Body of pancreas (tissue), 4 donors: Measurements from ENCODE around the gene MSI2. TPM values are rescaled to one million over a fixed set of nuclear protein-coding genes. Genes with fewer than 3 reads are reported as not detected.

Source experiments
- ATAC-seq: fragments of 150-250 bp; one replicate; pipeline ENCODE4 v1.9.1; 2016
- DNase-seq, 4 donors: peaks; one replicate each; pipeline ENCODE4 v3.0.0-alpha.2; 2019
- H3K27ac ChIP-seq, 4 donors: fragments of 200-600 bp; sonication (generic); 1 replicate in 3 of 4; 2 replicates in 1 of 4; pipeline versions ENCODE4 v1.5.1 to v1.6.1; 2016 to 2019; ENCODE audit warnings: mild to moderate bottlenecking in 1 of 4, mixed read lengths in 1 of 4, moderate library complexity in 1 of 4
- H3K27me3 ChIP-seq, 2 donors: fragments of 200-600 bp; sonication (generic); one replicate each; pipeline ENCODE4 v1.6.0; 2016; ENCODE audit warnings: mild to moderate bottlenecking in 1 of 2
- H3K36me3 ChIP-seq, 2 donors: fragments of 200-600 bp; sonication (generic); replicated peaks in 1 of 2; 2 replicates each; pipeline ENCODE4 v1.5.1; 2016; ENCODE audit warnings: low read depth in 2 of 2; ENCODE audit not compliant: insufficient read depth in 1 of 2
- H3K4me1 ChIP-seq: fragments of 200-600 bp; sonication (generic); one replicate; pipeline ENCODE4 v1.6.0; 2016
- H3K4me3 ChIP-seq, 2 donors: fragments of 200-600 bp; sonication (generic); 1 replicate in 1 of 2; 2 replicates in 1 of 2; pipeline ENCODE4 v1.5.1; 2016 to 2019
- H3K9me3 ChIP-seq, 3 donors: fragments of 200-600 bp; sonication (generic); 1 replicate in 2 of 3; 2 replicates in 1 of 3; pipeline ENCODE4 v1.5.1; 2016
- POLR2A ChIP-seq, 3 donors: fragments of 450-650 bp; IDR thresholded peaks; one replicate each; pipeline ENCODE4 v1.6.1; 2016; ENCODE audit warnings: antibody characterized with exemption in 3 of 3, mild to moderate bottlenecking in 2 of 3
- WGBS, 2 donors: methylation state at CpG; one replicate each; pipeline ENCODE4 v1.1.5; 2017; 5-methylcytosine and 5-hydroxymethylcytosine counted together
- intact Hi-C: fragments of 100-400 bp; cut with DNase I; formaldehyde crosslinking; loops from one replicate; pipeline ENCODE4 v1.15.1; 2023
- total RNA-seq, 2 donors: library from RNA; depleted of rRNA; stranded (reverse); fragments of >200 nt; gene quantifications; one replicate each; pipeline ENCODE4 v1.1.0, GENCODE V29; 2016
- TF ChIP-seq, protein P1 (sequence below), 7 experiments: fragments of 450-650 bp in 4 of 7; fragments of 200-600 bp in 3 of 7; sonication (generic) in 3 of 7; IDR thresholded peaks; one replicate each; pipeline ENCODE4 v1.5.1; 2016 to 2019; ENCODE audit warnings: antibody characterized with exemption in 7 of 7

The MSI2 gene
- total RNA-seq, 2 donors from 2014 or later = 21.1 to 28.5 TPM

DNA sequence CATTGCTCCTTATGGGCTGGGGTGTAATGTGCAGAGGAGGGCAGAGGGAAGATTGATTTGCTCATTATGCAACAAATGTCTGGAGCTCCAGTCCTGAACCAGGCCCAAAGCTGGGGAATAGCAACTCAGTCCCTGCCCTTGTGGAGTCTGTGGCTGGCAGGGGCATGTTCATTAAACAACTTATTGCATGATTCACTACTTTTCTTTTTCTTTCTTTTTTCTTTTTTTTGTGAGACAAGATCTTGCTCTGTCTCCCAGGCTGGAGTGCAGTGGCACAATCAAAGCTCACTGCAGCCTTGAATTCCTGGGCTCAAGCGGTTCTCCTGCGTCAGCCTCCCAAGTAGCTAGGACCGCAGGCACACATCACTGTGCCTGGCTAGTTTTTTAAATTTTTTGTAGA lies 23.1 kb downstream of the MSI2 start:
- TF ChIP-seq POLR2A (IDR thresholded peaks at IDR 0.05) = no peak
- TF ChIP-seq, protein P1, sequence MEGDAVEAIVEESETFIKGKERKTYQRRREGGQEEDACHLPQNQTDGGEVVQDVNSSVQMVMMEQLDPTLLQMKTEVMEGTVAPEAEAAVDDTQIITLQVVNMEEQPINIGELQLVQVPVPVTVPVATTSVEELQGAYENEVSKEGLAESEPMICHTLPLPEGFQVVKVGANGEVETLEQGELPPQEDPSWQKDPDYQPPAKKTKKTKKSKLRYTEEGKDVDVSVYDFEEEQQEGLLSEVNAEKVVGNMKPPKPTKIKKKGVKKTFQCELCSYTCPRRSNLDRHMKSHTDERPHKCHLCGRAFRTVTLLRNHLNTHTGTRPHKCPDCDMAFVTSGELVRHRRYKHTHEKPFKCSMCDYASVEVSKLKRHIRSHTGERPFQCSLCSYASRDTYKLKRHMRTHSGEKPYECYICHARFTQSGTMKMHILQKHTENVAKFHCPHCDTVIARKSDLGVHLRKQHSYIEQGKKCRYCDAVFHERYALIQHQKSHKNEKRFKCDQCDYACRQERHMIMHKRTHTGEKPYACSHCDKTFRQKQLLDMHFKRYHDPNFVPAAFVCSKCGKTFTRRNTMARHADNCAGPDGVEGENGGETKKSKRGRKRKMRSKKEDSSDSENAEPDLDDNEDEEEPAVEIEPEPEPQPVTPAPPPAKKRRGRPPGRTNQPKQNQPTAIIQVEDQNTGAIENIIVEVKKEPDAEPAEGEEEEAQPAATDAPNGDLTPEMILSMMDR (IDR thresholded peaks at IDR 0.05) = no peak
- no peaks in the 10 kb centered on the region for H3K36me3 ChIP-seq
- intact Hi-C loops = no loop called here

GRCh38 chr17:57281887-57282286 lies 25.6 kb downstream of the MSI2 start:
- Histone ChIP-seq H3K27ac (no peak overlapping the region), H3K4me3 (no peak overlapping the region), H3K9me3 (no peaks in the 10 kb centered on the region), H3K36me3 (no peaks in the 10 kb centered on the region), H3K4me1 (peaks cover 11% of the 10 kb centered on the region), H3K27me3 (no peaks in the 10 kb centered on the region)
- WGBS, 2 donors = 89 to 92% methylated on average over 4 of the region's 4 CpGs
- ATAC-seq = no peak
- intact Hi-C loops = no loop called here
- DNase-seq = no peak
- TF ChIP-seq, protein P1 (IDR thresholded peaks at IDR 0.05) = no peak
- TF ChIP-seq POLR2A (IDR thresholded peaks at IDR 0.05) = no peak

More for the DNA sequence above, 23.1 kb downstream of the MSI2 start:
- no peak for DNase-seq
- no peak overlapping the region for H3K27ac ChIP-seq
- no peaks in the 10 kb centered on the region for H3K4me1 ChIP-seq
- ATAC-seq = no peak
- H3K27me3 ChIP-seq = no peaks in the 10 kb centered on the region
- H3K4me3 ChIP-seq = no peak overlapping the region
- H3K9me3 ChIP-seq = no peaks in the 10 kb centered on the region
- WGBS, 2 donors = 98% methylated on average over 3 of the region's 3 CpGs

DNA sequence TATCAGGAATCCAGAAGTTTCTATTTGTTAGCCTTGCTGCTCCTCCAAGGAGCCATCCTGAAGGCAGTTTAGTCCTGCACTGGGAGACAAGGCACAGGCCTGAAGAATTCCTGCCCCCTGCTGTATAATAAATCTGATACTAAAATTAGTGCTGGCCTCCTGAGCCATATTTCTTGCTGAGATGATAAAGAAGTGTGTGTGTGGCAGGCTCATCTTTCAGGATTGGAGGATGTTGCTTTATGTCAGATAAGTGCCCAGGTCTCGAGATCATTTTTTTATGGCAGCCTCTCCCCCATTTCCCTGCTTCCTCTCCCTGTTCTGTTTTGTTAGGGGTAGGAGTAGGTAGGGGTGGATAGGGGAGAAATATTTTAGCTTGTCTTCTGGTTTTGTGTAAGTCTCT lies 26.0 kb downstream of the MSI2 start:
- no peak overlapping the region for H3K4me3 ChIP-seq
- no peaks in the 10 kb centered on the region for H3K27me3 ChIP-seq
- H3K27ac ChIP-seq = no peak overlapping the region
- no peaks in the 10 kb centered on the region for H3K9me3 ChIP-seq
- peaks cover 11% of the 10 kb centered on the region for H3K4me1 ChIP-seq
- WGBS, 2 donors = 88 to 92% methylated on average over 1 of the region's 1 CpG
- DNase-seq (no peak), ATAC-seq (no peak)
- no peak for TF ChIP-seq POLR2A (IDR thresholded peaks at IDR 0.05)
- TF ChIP-seq, protein P1 (IDR thresholded peaks at IDR 0.05) = no peak
- H3K36me3 ChIP-seq = no peaks in the 10 kb centered on the region
- intact Hi-C loops = no loop called here

DNA sequence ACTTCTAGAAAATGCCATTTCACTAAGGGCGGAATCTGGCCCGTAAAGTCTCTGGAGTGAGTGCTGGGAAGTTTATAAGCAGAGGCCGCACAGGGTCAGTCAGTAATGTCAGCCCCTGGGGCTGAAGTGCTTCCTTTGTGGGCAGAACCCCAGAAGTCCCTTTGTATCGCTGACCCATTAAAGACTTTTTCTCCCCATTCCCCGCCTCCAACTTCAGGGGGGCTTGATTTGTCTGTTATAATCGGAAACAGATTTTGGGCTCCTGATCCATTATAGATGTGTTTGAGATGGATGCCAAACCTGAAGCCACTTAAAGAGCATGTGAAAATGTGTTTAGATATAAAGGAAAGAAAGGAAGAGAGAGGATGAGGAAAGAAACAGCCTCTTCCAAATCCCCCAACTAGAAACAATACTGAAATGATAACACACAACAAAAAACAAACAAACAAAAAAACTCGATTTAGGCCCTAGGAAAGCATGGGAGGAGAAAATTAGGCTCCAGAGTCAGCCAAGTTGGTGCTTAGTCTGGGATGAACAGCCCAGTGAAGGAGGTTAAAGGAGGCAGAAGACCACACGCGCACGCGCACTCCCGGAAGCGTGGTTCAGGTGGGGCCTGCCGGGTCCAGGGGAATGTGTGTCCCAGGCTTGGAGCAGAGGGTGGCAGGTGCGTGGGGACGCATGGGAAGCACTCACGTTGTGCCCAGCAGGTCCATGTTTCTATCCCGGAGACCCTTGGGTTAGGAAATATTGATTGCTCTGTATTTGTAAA lies 27.1 kb downstream of the MSI2 start:
- DNase-seq = no peak

More for the DNA sequence above, 27.1 kb downstream of the MSI2 start:
- Histone ChIP-seq H3K4me3 (no peak overlapping the region), H3K27me3 (no peaks in the 10 kb centered on the region), H3K4me1 (peaks cover 20% of the 10 kb centered on the region), H3K9me3 (no peaks in the 10 kb centered on the region), H3K36me3 (no peaks in the 10 kb centered on the region), H3K27ac (no peak overlapping the region)
- intact Hi-C loops = no loop called here
- ATAC-seq = no peak
- TF ChIP-seq, protein P1 (IDR thresholded peaks at IDR 0.05) = no peak
- no peak for TF ChIP-seq POLR2A (IDR thresholded peaks at IDR 0.05)
- WGBS, 2 donors = 84 to 88% methylated on average over 18 of the region's 18 CpGs
